Activated naive CD8-positive, alpha-beta T cell (primary cell): Measurements from ENCODE around the gene KLHL6.
A peak's percentile ranks its signal among the peaks of the same experiment; 100 is the strongest.
"Not testable (repeated sequence)": the region's sequence is repeated elsewhere in the genome, so short reads cannot be mapped to it uniquely, and the experiment has no call there.

Experiments
- H3K27ac Mint-ChIP-seq: one replicate; pipeline ENCODE4 v1.8.0; 2021; ENCODE audit warnings: mixed read lengths
- H3K27me3 Mint-ChIP-seq: one replicate; pipeline ENCODE4 v1.8.0; 2021; ENCODE audit warnings: mixed read lengths
- H3K36me3 Mint-ChIP-seq: one replicate; pipeline ENCODE4 v1.8.0; 2021; ENCODE audit warnings: mixed read lengths
- H3K4me1 Mint-ChIP-seq: one replicate; pipeline ENCODE4 v1.8.0; 2021; ENCODE audit warnings: low read depth, mixed read lengths
- H3K4me3 Mint-ChIP-seq: one replicate; pipeline ENCODE4 v1.8.0; 2021; ENCODE audit warnings: mild to moderate bottlenecking, mixed read lengths
- H3K9me3 Mint-ChIP-seq: one replicate; pipeline ENCODE4 v1.8.0; 2021; ENCODE audit warnings: low read depth, mixed read lengths

Gene KLHL6

GRCh38 chr3:183579967-183580900 is 24.7 kb upstream of the KLHL6 start:
- H3K4me3 Mint-ChIP-seq: no peak overlapping the region
- peaks cover 7% of the 10 kb centered on the region for H3K4me1 Mint-ChIP-seq
- no peaks in the 10 kb centered on the region for H3K27me3 Mint-ChIP-seq

GRCh38 chr3:183578179-183578578 is 22.7 kb upstream of the KLHL6 start:
- Mint-ChIP-seq H3K27me3 (no peaks in the 10 kb centered on the region), H3K4me3 (no peak overlapping the region), H3K36me3 (no peaks in the 10 kb centered on the region), H3K9me3 (no peaks in the 10 kb centered on the region), H3K27ac (no peak overlapping the region), H3K4me1 (peaks cover 7% of the 10 kb centered on the region)

More at GRCh38 chr3:183579967-183580900, 24.7 kb upstream of the KLHL6 start:
- no peaks in the 10 kb centered on the region for H3K9me3 Mint-ChIP-seq
- no peaks in the 10 kb centered on the region for H3K36me3 Mint-ChIP-seq
- no peak overlapping the region for H3K27ac Mint-ChIP-seq

GRCh38 chr3:183577346-183577745 is 21.8 kb upstream of the KLHL6 start:
- Mint-ChIP-seq H3K27ac (no peak overlapping the region), H3K36me3 (no peaks in the 10 kb centered on the region), H3K27me3 (no peaks in the 10 kb centered on the region), H3K4me1 (peaks cover 7% of the 10 kb centered on the region), H3K9me3 (no peaks in the 10 kb centered on the region), H3K4me3 (no peak overlapping the region)

- Mint-ChIP-seq H3K36me3 (no peaks in the 10 kb centered on the region), H3K9me3 (no peaks in the 10 kb centered on the region), H3K4me3 (no peak overlapping the region), H3K27me3 (no peaks in the 10 kb centered on the region), H3K27ac (no peak overlapping the region), H3K4me1 (peaks cover 7% of the 10 kb centered on the region)
These were observed 21.1 kb upstream of the KLHL6 start for GRCh38 chr3:183576487-183577107.

GRCh38 chr3:183572935-183573334 is 17.4 kb upstream of the KLHL6 start:
- no peaks in the 10 kb centered on the region for H3K27me3 Mint-ChIP-seq
- no peak overlapping the region for H3K4me3 Mint-ChIP-seq
- no peak overlapping the region for H3K27ac Mint-ChIP-seq
- H3K4me1 Mint-ChIP-seq: peaks cover 2% of the 10 kb centered on the region
- no peaks in the 10 kb centered on the region for H3K36me3 Mint-ChIP-seq
- H3K9me3 Mint-ChIP-seq: no peaks in the 10 kb centered on the region

GRCh38 chr3:183570191-183570590 is 14.7 kb upstream of the KLHL6 start:
- not testable (repeated sequence) for H3K36me3 Mint-ChIP-seq, H3K9me3 Mint-ChIP-seq, H3K4me1 Mint-ChIP-seq, H3K27me3 Mint-ChIP-seq, H3K4me3 Mint-ChIP-seq, H3K27ac Mint-ChIP-seq

- Mint-ChIP-seq H3K27me3 (no peaks in the 10 kb centered on the region), H3K27ac (no peak overlapping the region), H3K4me3 (no peak overlapping the region), H3K9me3 (no peaks in the 10 kb centered on the region), H3K4me1 (peaks cover 3% of the 10 kb centered on the region), H3K36me3 (peaks cover 2% of the 10 kb centered on the region)
These were observed 11.4 kb upstream of the KLHL6 start for GRCh38 chr3:183566880-183567279.

GRCh38 chr3:183564046-183564445 is 8.5 kb upstream of the KLHL6 start:
- H3K36me3 Mint-ChIP-seq: peaks cover 2% of the 10 kb centered on the region
- H3K27me3 Mint-ChIP-seq: no peaks in the 10 kb centered on the region
- peaks cover 3% of the 10 kb centered on the region for H3K4me1 Mint-ChIP-seq
- H3K27ac Mint-ChIP-seq: no peak overlapping the region
- no peaks in the 10 kb centered on the region for H3K9me3 Mint-ChIP-seq
- no peak overlapping the region for H3K4me3 Mint-ChIP-seq

- H3K27ac Mint-ChIP-seq: no peak overlapping the region
- H3K9me3 Mint-ChIP-seq: no peaks in the 10 kb centered on the region
- H3K4me1 Mint-ChIP-seq: peaks cover 4% of the 10 kb centered on the region
- no peak overlapping the region for H3K4me3 Mint-ChIP-seq
- no peaks in the 10 kb centered on the region for H3K27me3 Mint-ChIP-seq
- H3K36me3 Mint-ChIP-seq: peaks cover 2% of the 10 kb centered on the region
These were observed 8.0 kb upstream of the KLHL6 start for GRCh38 chr3:183563536-183563874.

- Mint-ChIP-seq H3K36me3 (no peaks in the 10 kb centered on the region), H3K27me3 (no peaks in the 10 kb centered on the region), H3K4me1 (peaks cover 22% of the 10 kb centered on the region), H3K9me3 (no peaks in the 10 kb centered on the region), H3K27ac (no peak overlapping the region), H3K4me3 (no peak overlapping the region)
These were observed 5.1 kb upstream of the KLHL6 start for GRCh38 chr3:183560607-183561006.

- H3K36me3 Mint-ChIP-seq: peaks cover 4% of the 10 kb centered on the region
- no peak overlapping the region for H3K4me3 Mint-ChIP-seq
- peak overlapping the region; percentile 17 for H3K27ac Mint-ChIP-seq
- H3K27me3 Mint-ChIP-seq: no peaks in the 10 kb centered on the region
- no peaks in the 10 kb centered on the region for H3K9me3 Mint-ChIP-seq
- peaks cover 35% of the 10 kb centered on the region for H3K4me1 Mint-ChIP-seq
These were observed 3.0 kb upstream of the KLHL6 start for GRCh38 chr3:183558495-183558894.

GRCh38 chr3:183556722-183557121 is 1.2 kb upstream of the KLHL6 start:
- peak overlapping the region; percentile 99 for H3K4me3 Mint-ChIP-seq
- H3K27me3 Mint-ChIP-seq: no peaks in the 10 kb centered on the region
- peaks cover 50% of the 10 kb centered on the region for H3K4me1 Mint-ChIP-seq
- peak overlapping the region; percentile 100 for H3K27ac Mint-ChIP-seq
- H3K36me3 Mint-ChIP-seq: peaks cover 10% of the 10 kb centered on the region
- no peaks in the 10 kb centered on the region for H3K9me3 Mint-ChIP-seq

- H3K4me3 Mint-ChIP-seq: peak overlapping the region; percentile 99
- H3K9me3 Mint-ChIP-seq: no peaks in the 10 kb centered on the region
- peaks cover 70% of the 10 kb centered on the region for H3K4me1 Mint-ChIP-seq
- peak overlapping the region; percentile 100 for H3K27ac Mint-ChIP-seq
- H3K27me3 Mint-ChIP-seq: no peaks in the 10 kb centered on the region
- peaks cover 21% of the 10 kb centered on the region for H3K36me3 Mint-ChIP-seq
These were observed 1.1 kb downstream of the KLHL6 start for GRCh38 chr3:183554377-183554776.

GRCh38 chr3:183553334-183554026 is 2.0 kb downstream of the KLHL6 start:
- Mint-ChIP-seq H3K4me1 (peaks cover 76% of the 10 kb centered on the region), H3K36me3 (peaks cover 21% of the 10 kb centered on the region), H3K4me3 (peak overlapping the region; percentile 99), H3K27ac (peak overlapping the region; percentile 100), H3K27me3 (no peaks in the 10 kb centered on the region), H3K9me3 (no peaks in the 10 kb centered on the region)

- H3K9me3 Mint-ChIP-seq: no peaks in the 10 kb centered on the region
- H3K4me1 Mint-ChIP-seq: peaks cover 81% of the 10 kb centered on the region
- peak overlapping the region; percentile 99 for H3K4me3 Mint-ChIP-seq
- H3K27me3 Mint-ChIP-seq: no peaks in the 10 kb centered on the region
- H3K27ac Mint-ChIP-seq: peak overlapping the region; percentile 86
- H3K36me3 Mint-ChIP-seq: peaks cover 21% of the 10 kb centered on the region
These were observed 3.6 kb downstream of the KLHL6 start for GRCh38 chr3:183551930-183552329.
